ENCODE results near the gene PLEKHN1. TPM values are rescaled to one million over a fixed set of nuclear protein-coding genes. Genes with fewer than 3 reads are reported as not detected.

PLEKHN1 gene
- total and polyA plus RNA-seq, 2 of the 4 experiments (the other 2 are of a cell fraction), result 0.54 to 2.1 TPM

DNA sequence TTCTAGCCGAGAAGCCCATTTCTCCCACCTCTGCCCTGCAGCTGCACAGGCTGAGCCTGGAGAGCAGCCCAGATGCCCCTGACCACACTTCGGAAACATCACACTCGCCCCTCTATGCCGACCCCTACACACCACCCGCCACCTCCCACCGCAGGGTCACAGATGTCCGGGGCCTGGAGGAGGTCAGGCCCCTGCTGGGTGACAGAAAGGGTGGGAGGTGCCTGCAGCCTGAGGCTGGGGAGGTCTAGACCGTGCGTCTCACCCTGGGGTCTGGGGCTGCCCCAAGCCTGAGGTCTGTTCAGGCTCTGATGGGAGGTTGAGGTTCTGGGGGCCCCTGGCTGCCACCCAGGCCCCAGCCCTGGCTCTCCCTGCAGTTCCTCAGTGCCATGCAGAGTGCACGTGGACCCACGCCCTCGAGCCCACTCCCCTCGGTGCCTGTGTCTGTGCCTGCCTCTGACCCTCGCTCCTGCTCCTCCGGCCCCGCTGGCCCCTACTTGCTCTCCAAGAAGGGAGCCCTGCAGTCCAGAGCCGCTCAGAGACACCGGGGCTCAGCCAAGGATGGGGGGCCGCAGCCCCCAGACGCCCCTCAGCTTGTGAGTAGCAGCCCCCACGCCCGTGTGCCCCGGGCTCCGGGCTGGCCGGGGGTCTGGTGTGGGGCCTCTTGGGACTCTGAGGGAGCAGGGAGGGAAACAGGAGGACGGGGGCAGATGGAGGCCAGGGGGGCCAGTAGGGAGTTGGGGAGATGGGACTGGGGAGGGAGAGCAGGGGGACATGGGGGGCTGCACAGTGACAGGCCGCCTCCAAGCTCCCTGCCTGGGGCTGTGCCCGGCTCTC is 7.4 kb downstream of the PLEKHN1 start:
- POLR2A ChIA-PET (ENCODE audit: unreplicated experiment), result no interaction called here
- Histone ChIP-seq H2AK9ac (replicated peaks; ENCODE audit: low read depth, low read length, poor library complexity) (no peak overlapping the region), H4K8ac (ENCODE audit: low read depth in 2 of 2, low read length in 2 of 2) (no peak overlapping the region), H4K91ac (ENCODE audit: insufficient read depth, low read depth, low read length) (no peak overlapping the region), H3K23ac (ENCODE audit: low read depth, low read length) (no peak overlapping the region), H2BK120ac (ENCODE audit: low read depth, low read length) (no peak overlapping the region), H2AFZ (replicated peaks; ENCODE audit: low read length, poor library complexity) (no peak overlapping the region), H2AK5ac (ENCODE audit: low read depth, low read length) (no peak overlapping the region), H3K4me2 (ENCODE audit: low read depth, low read length) (no peak overlapping the region), H3K9me1 (ENCODE audit: insufficient read depth, low read length) (peaks cover 6% of the 10 kb centered on the region; the same call in 1 of the 2 replicates), H3K27me3 (ENCODE audit: control insufficient read depth, insufficient read depth, low read length) (peaks cover 5% of the 10 kb centered on the region; the same call in 1 of the 2 replicates), H3K27ac (ENCODE audit: insufficient read depth, low read length) (no peak overlapping the region), H3K14ac (replicated peaks; ENCODE audit: low read depth, low read length) (no peak overlapping the region), H4K20me1 (ENCODE audit: insufficient read depth, low read length) (no peaks in the 10 kb centered on the region; the same call in 1 of the 2 replicates), H2BK5ac (ENCODE audit: low read depth, low read length, poor library complexity, severe bottlenecking) (no peak overlapping the region), H3K9ac (ENCODE audit: low read depth, low read length) (no peak overlapping the region), H3K4ac (ENCODE audit: low read depth, low read length) (no peak overlapping the region), H3K4me1 (ENCODE audit: control insufficient read depth, insufficient read depth, low read length) (0 out of 2 replicates have a peak, but pooled peaks cover 2% of the 10 kb centered on the region), H3K18ac (ENCODE audit: low read depth, low read length) (no peak overlapping the region), H2BK15ac (ENCODE audit: low read depth, low read length) (no peak overlapping the region), H3K36me3 (ENCODE audit: control insufficient read depth, insufficient read depth, low read length) (no peaks in the 10 kb centered on the region), H3K56ac (ENCODE audit: extremely low read depth, insufficient read depth, low read length) (no peak overlapping the region), H3K9me3 (ENCODE audit: control insufficient read depth, insufficient read depth, low read length) (no peaks in the 10 kb centered on the region), H3K4me3 (ENCODE audit: insufficient read depth, low read depth, low read length) (no peak overlapping the region), H3K79me1 (ENCODE audit: low read depth in 1 of 2, low read length in 2 of 2) (no peaks in the 10 kb centered on the region), H2BK20ac (ENCODE audit: low read depth, low read length) (no peak overlapping the region), H4K5ac (ENCODE audit: low read depth, low read length) (no peak overlapping the region)
- 52% methylated on average over 6 of the region's 28 CpGs; no CpG with 5 or more reads in 1 of the 2 experiments for WGBS, 2 experiments (ENCODE audit: extremely low coverage in 2 of 2, insufficient read length in 1 of 2)
- ATAC-seq (ENCODE audit: low read depth), result no peak
- dilution Hi-C loops (cut with HindIII; ENCODE audit: low sequenced_read_pairs, unreplicated experiment), result no loop called here
- CTCF ChIA-PET, result no interaction called here
- intact Hi-C loops (cut with micrococcal nuclease), result no loop called here
- no peak for DNase-seq
- in situ Hi-C loops (cut with MboI; ENCODE audit: low sequenced_read_pairs), result no loop called here
- no peak for TF ChIP-seq RFX5 (IDR thresholded peaks at IDR 0.05; ENCODE audit: low read depth, low read length)
- TF ChIP-seq CEBPB (IDR thresholded peaks at IDR 0.05; ENCODE audit: low read depth, low read length), result no peak
- no peak for TF ChIP-seq FOS (IDR thresholded peaks at IDR 0.05; ENCODE audit: low read depth, low read length)
- no peak for TF ChIP-seq RCOR1 (IDR thresholded peaks at IDR 0.05; ENCODE audit: insufficient replicate concordance, low read length)
- TF ChIP-seq BHLHE40 (IDR thresholded peaks at IDR 0.05; ENCODE audit: low read depth, low read length), result no peak
- TF ChIP-seq NFE2L2 (IDR thresholded peaks at IDR 0.05; ENCODE audit: low read depth, low read length), result no peak
- TF ChIP-seq SMC3 (IDR thresholded peaks at IDR 0.05; ENCODE audit: low read depth, low read length), result no peak
- TF ChIP-seq MAFK (IDR thresholded peaks at IDR 0.05; ENCODE audit: low read depth, low read length), result no peak
- no peak for TF ChIP-seq RAD21 (IDR thresholded peaks at IDR 0.05; ENCODE audit: low read length)
- no peak for TF ChIP-seq USF2 (IDR thresholded peaks at IDR 0.05; ENCODE audit: low read depth, low read length)
- TF ChIP-seq POLR2A (IDR thresholded peaks at IDR 0.05; ENCODE audit: low read depth, low read length), result no peak
- TF ChIP-seq ELK1 (IDR thresholded peaks at IDR 0.05; ENCODE audit: borderline replicate concordance, low read depth, low read length), result no peak
- TF ChIP-seq CHD1 (IDR thresholded peaks at IDR 0.05; ENCODE audit: low read depth, low read length), result no peak
- no TSS peak for BruUV-seq (replicated peaks)
